Fibroblast of skin of right biceps (primary cell): ENCODE results near the gene SNRPB2.

Source experiments
- DNase-seq: peaks from one replicate; pipeline ENCODE4 v3.0.0-alpha.2; 2013

Gene SNRPB2

DNA sequence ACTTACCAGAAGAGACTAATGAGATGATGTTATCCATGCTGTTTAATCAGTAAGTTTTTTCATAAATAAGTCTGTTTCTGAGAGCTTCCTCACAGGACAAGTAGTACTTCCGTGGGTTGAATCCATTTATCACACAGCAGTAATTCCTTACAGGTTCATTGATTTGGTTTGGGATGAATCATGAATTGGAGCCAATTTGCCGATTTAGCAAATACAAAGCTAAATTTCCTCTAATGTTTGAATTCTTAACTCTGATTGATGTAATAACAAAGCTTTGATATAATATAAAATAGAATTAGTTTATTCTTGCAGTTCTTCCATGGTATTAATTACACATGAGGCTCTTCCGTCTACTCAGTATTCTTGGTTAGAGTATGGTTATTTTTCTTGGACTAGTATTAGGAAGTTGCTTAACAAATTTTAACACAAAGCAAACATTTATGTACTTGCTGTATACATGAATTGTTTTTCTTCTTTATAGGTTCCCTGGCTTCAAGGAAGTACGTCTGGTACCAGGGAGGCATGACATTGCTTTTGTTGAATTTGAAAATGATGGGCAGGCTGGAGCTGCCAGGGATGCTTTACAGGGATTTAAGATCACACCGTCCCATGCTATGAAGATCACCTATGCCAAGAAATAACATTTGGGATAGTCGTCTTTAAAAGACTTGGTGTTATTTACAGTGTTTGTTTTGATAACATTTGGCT lies 10.7 kb downstream of the SNRPB2 start:
- DNase-seq, result no peak

GRCh38 chr20:16744178-16744807 lies 14.5 kb downstream of the SNRPB2 start:
- no peak for DNase-seq

GRCh38 chr20:16745204-16745603 lies 15.4 kb downstream of the SNRPB2 start:
- no peak for DNase-seq

GRCh38 chr20:16747291-16747811 lies 17.5 kb downstream of the SNRPB2 start:
- DNase-seq, result no peak

- no peak for DNase-seq
Measured at GRCh38 chr20:16748308-16748900, 18.6 kb downstream of the SNRPB2 start, which contains the start of gene OTOR. OTOR (plus strand) TSS chr20:16748358; CDS start chr20:16748402, 44 bp downstream.

DNA sequence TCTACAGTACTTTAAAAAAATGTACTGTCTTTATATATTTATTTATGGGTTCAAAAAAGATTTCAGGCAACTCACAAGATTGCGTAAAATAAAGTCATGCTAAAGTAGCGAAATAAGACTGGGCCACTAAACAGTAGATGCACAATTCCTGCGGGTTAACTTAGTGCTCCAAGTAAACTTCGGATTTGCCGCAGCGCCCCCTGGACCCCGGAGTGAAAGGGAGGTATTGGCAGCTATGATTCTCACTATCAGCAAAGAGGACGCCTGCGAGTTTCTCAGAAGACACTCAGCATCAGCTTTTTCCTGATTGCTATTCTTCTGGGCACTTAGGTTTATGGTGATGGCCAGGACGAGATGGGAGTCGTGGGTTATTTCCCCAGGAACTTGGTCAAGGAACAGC lies 19.7 kb downstream of the SNRPB2 start:
- no peak for DNase-seq

DNA sequence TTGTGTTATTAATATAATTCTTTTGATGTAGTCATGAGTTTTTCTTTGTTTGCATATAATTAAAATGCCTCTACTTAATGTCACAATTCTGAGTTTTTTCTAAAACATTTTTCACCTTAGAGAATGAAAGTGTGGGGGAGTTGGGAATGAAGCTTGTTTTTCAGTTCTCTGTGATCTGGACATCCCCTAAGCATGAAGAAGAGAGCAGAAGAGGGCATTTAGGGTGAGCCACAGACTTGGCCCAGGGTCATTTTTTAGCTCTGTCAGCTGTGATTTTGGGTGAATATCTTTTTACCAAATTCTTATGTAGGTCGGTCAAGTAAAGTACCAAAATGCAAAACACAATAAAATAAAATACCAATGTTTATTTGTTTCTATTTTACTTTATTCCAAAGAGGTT lies 22.3 kb downstream of the SNRPB2 start:
- DNase-seq, result no peak

GRCh38 chr20:16752901-16753300 lies 23.1 kb downstream of the SNRPB2 start:
- no peak for DNase-seq

GRCh38 chr20:16758454-16759180 lies 28.8 kb downstream of the SNRPB2 start:
- no peak for DNase-seq

DNA sequence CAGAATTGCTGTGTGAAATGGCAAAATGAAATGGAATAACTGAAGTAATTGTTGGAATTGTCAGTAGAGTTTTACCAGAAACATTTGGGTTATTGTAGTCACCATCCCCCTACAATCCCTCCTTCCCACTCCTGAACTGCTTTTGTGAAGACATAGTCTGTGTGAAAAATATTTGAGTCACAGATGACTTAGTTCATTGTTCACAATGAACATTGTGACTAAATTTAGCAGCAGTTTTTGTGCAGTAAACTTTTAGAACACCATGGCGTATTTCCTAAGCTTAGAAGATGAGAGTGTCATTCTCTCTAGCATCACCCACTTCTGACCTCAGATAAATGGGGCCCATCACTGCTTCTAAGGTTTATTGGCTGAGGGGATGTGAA lies 29.3 kb downstream of the SNRPB2 start:
- DNase-seq, result peak; percentile 0

GRCh38 chr20:16760431-16761304 lies 30.8 kb downstream of the SNRPB2 start:
- no peak for DNase-seq

DNA sequence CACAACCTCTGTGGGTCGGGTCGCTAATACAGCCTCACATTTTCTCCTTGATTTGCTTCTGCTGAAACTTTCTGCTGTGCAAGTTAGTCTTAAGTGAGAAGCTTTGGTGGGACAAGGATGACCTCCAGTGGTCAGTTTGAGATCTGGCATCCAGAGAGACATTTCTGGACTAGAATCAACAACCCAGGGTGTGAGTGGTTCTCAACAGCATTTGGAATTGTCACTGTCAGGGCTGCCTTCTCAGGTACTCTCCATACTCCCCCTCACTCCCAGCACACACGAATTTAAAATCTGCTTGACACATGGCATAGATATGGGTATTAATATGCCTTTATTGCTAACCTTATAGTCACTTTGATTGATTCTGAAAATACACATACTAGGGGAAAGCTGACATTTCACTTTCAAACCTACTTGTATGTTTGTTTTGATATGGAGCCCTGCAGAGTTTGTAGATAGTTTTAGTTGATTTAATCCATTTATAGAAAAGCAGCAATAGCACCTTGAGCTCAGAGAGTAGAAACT lies 31.5 kb downstream of the SNRPB2 start:
- DNase-seq, result peak; percentile 57

GRCh38 chr20:16764560-16764959 lies 34.7 kb downstream of the SNRPB2 start:
- DNase-seq, result no peak

GRCh38 chr20:16771213-16771612 lies 41.4 kb downstream of the SNRPB2 start:
- DNase-seq, result peak; percentile 46

- no peak for DNase-seq
Measured at GRCh38 chr20:16775961-16776360, 46.1 kb downstream of the SNRPB2 start.

DNA sequence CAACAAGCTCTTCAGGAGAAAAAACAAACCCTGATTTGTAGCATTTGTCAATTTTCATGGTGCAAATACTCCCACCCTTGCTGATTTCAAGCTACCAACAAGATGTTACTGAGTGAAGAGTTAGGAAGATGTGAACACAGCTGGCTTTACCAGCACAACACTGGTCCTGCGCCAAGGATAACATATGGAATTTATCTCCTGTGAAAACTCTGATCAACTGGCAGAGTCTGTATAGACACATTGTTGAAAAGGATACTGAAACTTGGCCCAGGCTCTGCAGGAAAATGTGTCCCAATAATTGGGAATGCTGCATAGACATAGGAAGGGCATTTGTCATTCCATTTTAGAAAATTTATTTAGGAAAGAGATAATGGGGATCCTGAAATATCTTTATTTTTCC lies 47.3 kb downstream of the SNRPB2 start:
- DNase-seq, result no peak

DNA sequence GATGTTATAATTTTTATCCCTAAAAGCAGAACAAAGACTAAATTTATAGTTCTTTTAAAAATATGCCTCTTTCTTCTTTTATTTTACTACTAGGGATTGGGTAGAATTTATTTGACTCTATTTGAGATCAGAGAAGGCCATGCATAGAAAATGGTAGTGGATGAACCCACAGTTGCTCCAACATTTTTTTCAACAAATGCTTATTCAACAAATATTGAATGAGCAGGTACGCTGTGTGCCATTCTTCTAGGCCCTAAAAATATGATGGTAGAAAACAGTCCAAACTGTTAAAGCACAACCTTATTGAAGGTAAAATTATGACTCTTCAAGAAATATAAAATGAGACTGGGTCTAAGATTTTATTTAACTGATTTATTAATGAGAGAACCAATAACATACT lies 48.3 kb downstream of the SNRPB2 start:
- DNase-seq, result no peak

- no peak for DNase-seq
Measured at GRCh38 chr20:16781496-16781895, 51.7 kb downstream of the SNRPB2 start.

DNA sequence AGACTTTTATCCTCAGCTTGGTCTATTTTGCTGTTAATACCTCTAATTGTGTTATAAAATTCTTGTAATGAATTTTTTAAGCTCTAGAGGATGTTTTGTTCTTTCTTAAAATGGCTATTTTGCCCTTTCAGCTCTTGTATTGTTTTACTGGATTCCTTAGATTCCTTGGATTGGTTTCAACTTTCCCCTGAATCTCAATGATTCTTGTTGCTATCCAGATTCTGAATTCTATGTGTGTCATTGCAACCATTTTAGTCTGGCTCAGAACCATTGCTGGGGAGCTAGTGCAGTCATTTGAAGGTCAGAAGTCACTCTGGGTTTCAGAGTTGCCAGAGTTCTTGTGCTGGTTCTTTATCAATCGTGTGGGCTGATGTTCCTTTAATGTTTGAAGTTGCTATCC lies 55.4 kb downstream of the SNRPB2 start:
- peak; percentile 42 for DNase-seq
